Loucy (cell line): ENCODE measurements around the gene TRIM52.
A peak's percentile ranks its signal among the peaks of the same experiment; 100 is the strongest.
"Not testable (repeated sequence)": the region's sequence is repeated elsewhere in the genome, so short reads cannot be mapped to it uniquely, and the experiment has no call there.

Experiments
- H2AFZ ChIP-seq: fragments of 200-600 bp; sonication (generic); 2 replicates; pipeline ENCODE4 v1.6.0; 2016; ENCODE audit warnings: antibody characterized with exemption, mild to moderate bottlenecking, low read length, moderate library complexity
- H3F3A ChIP-seq: fragments of 200-600 bp; 2 replicates; pipeline ENCODE4 v1.6.0; 2016; ENCODE audit warnings: antibody characterized with exemption, low read depth, mild to moderate bottlenecking
- H3K27me3 ChIP-seq: fragments of 200-600 bp; sonication (generic); 2 replicates; pipeline ENCODE4 v1.6.1; 2014; ENCODE audit warnings: low read length, mild to moderate bottlenecking; ENCODE audit not compliant: insufficient read depth, poor library complexity, severe bottlenecking
- H3K36me3 ChIP-seq: fragments of 200-600 bp; sonication (generic); 2 replicates; pipeline ENCODE4 v1.6.1; 2016; ENCODE audit warnings: low read length; ENCODE audit not compliant: insufficient read depth
- H3K4me1 ChIP-seq: fragments of 200-600 bp; sonication (generic); 2 replicates; pipeline ENCODE4 v1.5.1; 2014; ENCODE audit warnings: low read length, mild to moderate bottlenecking; ENCODE audit not compliant: insufficient read depth, poor library complexity, severe bottlenecking
- H3K4me2 ChIP-seq: fragments of 200-600 bp; sonication (generic); 2 replicates; pipeline ENCODE4 v1.6.0; 2014; ENCODE audit warnings: antibody characterized with exemption, low read length, low read depth, mild to moderate bottlenecking; ENCODE audit not compliant: poor library complexity, severe bottlenecking
- H3K4me3 ChIP-seq: fragments of 200-600 bp; sonication (generic); 2 replicates; pipeline ENCODE4 v1.5.1; 2014; ENCODE audit warnings: low read length, mild to moderate bottlenecking, mixed read lengths; ENCODE audit not compliant: poor library complexity, severe bottlenecking
- H3K79me2 ChIP-seq: fragments of 200-600 bp; sonication (generic); 2 replicates; pipeline ENCODE4 v1.6.1; 2014; ENCODE audit warnings: low read length; ENCODE audit not compliant: insufficient read depth
- H3K9ac ChIP-seq: fragments of 200-600 bp; sonication (generic); 2 replicates; pipeline ENCODE4 v1.6.0; 2014; ENCODE audit warnings: mild to moderate bottlenecking, low read depth, low read length, moderate library complexity; ENCODE audit not compliant: poor library complexity, severe bottlenecking
- H3K9me2 ChIP-seq: fragments of 200-600 bp; sonication (generic); replicated peaks from 2 replicates; pipeline ENCODE4 v1.6.1; 2016; ENCODE audit warnings: low read depth, low read length, mixed read lengths
- H3K9me3 ChIP-seq: fragments of 200-600 bp; sonication (generic); 2 replicates; pipeline ENCODE4 v1.6.1; 2014; ENCODE audit warnings: mild to moderate bottlenecking, antibody characterized with exemption, low read length, low read depth; ENCODE audit not compliant: insufficient read depth
- H4K20me1 ChIP-seq: fragments of 200-600 bp; sonication (generic); 2 replicates; pipeline ENCODE4 v1.6.0; 2014; ENCODE audit warnings: antibody characterized with exemption, low read length, mild to moderate bottlenecking; ENCODE audit not compliant: insufficient read depth, poor library complexity, severe bottlenecking
- EZH2phosphoT487 ChIP-seq: fragments of 200-600 bp; IDR thresholded peaks from 2 replicates; pipeline ENCODE4 v1.6.1; 2018; ENCODE audit warnings: antibody characterized with exemption, mild to moderate bottlenecking, moderate library complexity, borderline replicate concordance

TRIM52 gene

GRCh38 chr5:181260720-181261319, at the start of gene TRIM52:
TRIM52 (minus strand) TSS chr5:181261143; CDS start chr5:181260813, 330 bp downstream.
- Histone ChIP-seq H3K9me2 (no peaks in the 10 kb centered on the region), H3F3A (no peaks in the 10 kb centered on the region), H3K27me3 (no peaks in the 10 kb centered on the region), H3K4me3 (peak within 1 kb of the TSS; percentile 97), H3K4me2 (peak within 1 kb of the TSS; percentile 97), H3K9me3 (no peaks in the 10 kb centered on the region), H3K79me2 (peaks cover 47% of the 10 kb centered on the region), H3K9ac (peak within 1 kb of the TSS; percentile 98), H3K4me1 (peaks cover 20% of the 10 kb centered on the region), H3K36me3 (no peaks in the 10 kb centered on the region), H4K20me1 (peaks cover 10% of the 10 kb centered on the region), H2AFZ (peak within 1 kb of the TSS; percentile 83)
- no peak for TF ChIP-seq EZH2phosphoT487

GRCh38 chr5:181287331-181287730, 26.4 kb upstream of the TRIM52 start:
- H3F3A ChIP-seq, H3K4me2 ChIP-seq, H3K4me3 ChIP-seq, H3K4me1 ChIP-seq, H3K9ac ChIP-seq, H3K79me2 ChIP-seq, H4K20me1 ChIP-seq, H3K9me2 ChIP-seq, H3K27me3 ChIP-seq, H3K36me3 ChIP-seq, H2AFZ ChIP-seq, H3K9me3 ChIP-seq: not testable (repeated sequence)

GRCh38 chr5:181285962-181286705, 25.2 kb upstream of the TRIM52 start:
- H3K36me3 ChIP-seq, H2AFZ ChIP-seq, H3K4me3 ChIP-seq, H3K4me2 ChIP-seq, H3K9me3 ChIP-seq, H3K9me2 ChIP-seq, H3K9ac ChIP-seq, H3K27me3 ChIP-seq, H3F3A ChIP-seq, H3K4me1 ChIP-seq, H4K20me1 ChIP-seq, H3K79me2 ChIP-seq: not testable (repeated sequence)

GRCh38 chr5:181283841-181284755, 23.2 kb upstream of the TRIM52 start:
- not testable (repeated sequence) for H3K36me3 ChIP-seq, H3K9ac ChIP-seq, H2AFZ ChIP-seq, H3K4me2 ChIP-seq, H3K9me2 ChIP-seq, H3K4me1 ChIP-seq, H4K20me1 ChIP-seq, H3K9me3 ChIP-seq, H3K4me3 ChIP-seq, H3F3A ChIP-seq, H3K27me3 ChIP-seq, H3K79me2 ChIP-seq
